Fibroblast of skin of left biceps (primary cell): ENCODE measurements around the gene UFSP2.

Experiments used
- DNase-seq, 2 experiments: peaks; one replicate each; pipeline ENCODE4 v3.0.0-alpha.2; 2013; ENCODE audit warnings: low read depth in 2 of 2

The UFSP2 gene

GRCh38 chr4:185425647-185426352 is at the start of gene UFSP2:
TSS of gene UFSP2 (minus strand) at chr4:185425964. CDS start at chr4:185425868, 96 bp downstream.
- peak; percentile 76 to 78 for DNase-seq

GRCh38 chr4:185473247-185473646 is 47.5 kb upstream of the UFSP2 start:
- no peak for DNase-seq

GRCh38 chr4:185472103-185472542 is 46.4 kb upstream of the UFSP2 start:
- DNase-seq: no peak

GRCh38 chr4:185471235-185472102 is 45.7 kb upstream of the UFSP2 start, which contains the start of gene CCDC110:
TSS of gene CCDC110 (minus strand) at chr4:185471733. CDS start at chr4:185471683, 50 bp downstream.
- DNase-seq: peak; percentile 74 to 77

- no peak for DNase-seq
Measured at GRCh38 chr4:185470501-185471195, 44.9 kb upstream of the UFSP2 start.

GRCh38 chr4:185469580-185470154 is 43.9 kb upstream of the UFSP2 start:
- DNase-seq: no peak

- DNase-seq: no peak
Measured at GRCh38 chr4:185468999-185469398, 43.2 kb upstream of the UFSP2 start.

GRCh38 chr4:185467991-185468390 is 42.2 kb upstream of the UFSP2 start:
- DNase-seq: no peak

GRCh38 chr4:185467101-185467500 is 41.3 kb upstream of the UFSP2 start:
- DNase-seq: no peak

- no peak for DNase-seq
Measured at GRCh38 chr4:185465707-185466106, 39.9 kb upstream of the UFSP2 start.

GRCh38 chr4:185464887-185465286 is 39.1 kb upstream of the UFSP2 start:
- no peak for DNase-seq

GRCh38 chr4:185464183-185464582 is 38.4 kb upstream of the UFSP2 start:
- no peak for DNase-seq

- no peak for DNase-seq
Measured at GRCh38 chr4:185463541-185463940, 37.8 kb upstream of the UFSP2 start.

GRCh38 chr4:185461565-185461964 is 35.8 kb upstream of the UFSP2 start:
- DNase-seq: no peak

GRCh38 chr4:185457136-185457535 is 31.4 kb upstream of the UFSP2 start:
- no peak for DNase-seq

- no peak for DNase-seq
Measured at GRCh38 chr4:185456131-185456530, 30.4 kb upstream of the UFSP2 start.

- DNase-seq: no peak
Measured at GRCh38 chr4:185445209-185445608, 19.4 kb upstream of the UFSP2 start.

- DNase-seq: no peak
Measured at GRCh38 chr4:185441479-185441878, 15.7 kb upstream of the UFSP2 start.

GRCh38 chr4:185437809-185438208 is 12.0 kb upstream of the UFSP2 start:
- DNase-seq: no peak

- DNase-seq: no peak
Measured at GRCh38 chr4:185435466-185435865, 9.7 kb upstream of the UFSP2 start.

- no peak for DNase-seq
Measured at GRCh38 chr4:185429660-185430059, 3.9 kb upstream of the UFSP2 start.
